Kidney glomerular epithelial cell (primary cell): ENCODE measurements around the gene CD79B.

Source experiments
- DNase-seq: peaks from one replicate; lab custom pipeline; 2025; lab: John Stamatoyannopoulos, UW

CD79B gene

GRCh38 chr17:63950940-63951907 is 19.1 kb upstream of the CD79B start:
- DNase-seq = no peak

- DNase-seq = no peak
Measured at GRCh38 chr17:63949576-63950250, 17.6 kb upstream of the CD79B start.

GRCh38 chr17:63948521-63948920 is 16.4 kb upstream of the CD79B start:
- DNase-seq = no peak

- DNase-seq = no peak
Measured at GRCh38 chr17:63947711-63948330, 15.7 kb upstream of the CD79B start.

GRCh38 chr17:63946440-63947363 is 14.6 kb upstream of the CD79B start:
- DNase-seq = peak; percentile 9

- no peak for DNase-seq
Measured at GRCh38 chr17:63945784-63946439, 13.8 kb upstream of the CD79B start.

- DNase-seq = no peak
Measured at GRCh38 chr17:63944736-63945499, 12.8 kb upstream of the CD79B start.

GRCh38 chr17:63943745-63944144 is 11.6 kb upstream of the CD79B start:
- no peak for DNase-seq

GRCh38 chr17:63942309-63942985 is 10.3 kb upstream of the CD79B start:
- DNase-seq = no peak

- no peak for DNase-seq
Measured at GRCh38 chr17:63941751-63942150, 9.6 kb upstream of the CD79B start.

- DNase-seq = no peak
Measured at GRCh38 chr17:63941162-63941561, 9.0 kb upstream of the CD79B start.

- DNase-seq = no peak
Measured at GRCh38 chr17:63940584-63940983, 8.5 kb upstream of the CD79B start.

GRCh38 chr17:63939884-63940283 is 7.8 kb upstream of the CD79B start:
- DNase-seq = no peak

GRCh38 chr17:63939401-63939800 is 7.3 kb upstream of the CD79B start:
- no peak for DNase-seq

- no peak for DNase-seq
Measured at GRCh38 chr17:63937920-63938319, 5.8 kb upstream of the CD79B start.

GRCh38 chr17:63937319-63937718 is 5.2 kb upstream of the CD79B start:
- no peak for DNase-seq

GRCh38 chr17:63934183-63935112 is 2.3 kb upstream of the CD79B start:
- DNase-seq = no peak

GRCh38 chr17:63933598-63933997 is 1.5 kb upstream of the CD79B start:
- DNase-seq = no peak

GRCh38 chr17:63932721-63933120 is 590 bp upstream of the CD79B start:
- DNase-seq = no peak
